ENCODE results near the gene INSYN2A.

Gene INSYN2A

GRCh38 chr10:127154831-127155620 lies 41.4 kb downstream of the INSYN2A start:
- DNase-seq (ENCODE audit: low spot score), result no peak

- DNase-seq (ENCODE audit: low spot score), result no peak
Observed at GRCh38 chr10:127153181-127153580, 43.2 kb downstream of the INSYN2A start.

DNA sequence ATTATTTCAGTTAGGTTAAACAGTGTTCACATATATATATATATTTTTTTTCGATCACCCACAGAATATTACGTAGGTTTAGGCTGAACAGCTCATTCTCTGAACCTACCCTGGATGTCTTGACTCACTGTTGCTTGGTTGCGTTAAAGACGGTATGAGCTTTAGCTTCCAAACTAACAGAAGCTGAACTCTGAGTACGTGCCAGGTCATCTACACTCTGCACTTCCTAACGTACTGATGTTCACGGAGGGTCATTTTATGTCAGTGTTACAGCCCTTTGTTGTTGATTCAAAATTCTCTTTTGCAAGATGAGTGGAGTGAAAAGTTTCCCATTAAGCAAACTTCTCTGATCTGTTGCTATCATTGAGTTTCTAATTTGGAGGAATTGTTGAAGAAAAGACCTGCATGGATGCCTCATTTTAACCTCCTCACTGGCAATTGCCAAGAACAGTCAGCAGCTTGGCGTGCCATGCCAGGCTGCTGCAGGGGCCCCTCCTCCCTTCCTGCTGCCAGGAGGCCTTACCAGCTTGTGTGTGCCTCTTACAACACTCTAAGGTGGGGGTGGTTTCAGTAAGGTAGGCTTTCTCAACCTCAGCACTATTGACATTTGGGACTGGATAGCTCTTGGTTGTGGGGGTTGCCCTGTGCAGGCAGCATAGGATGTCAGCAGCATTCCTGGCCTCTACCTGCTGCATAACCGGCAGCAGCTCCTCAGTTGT lies 44.3 kb downstream of the INSYN2A start:
- DNase-seq (ENCODE audit: low spot score), result no peak

DNA sequence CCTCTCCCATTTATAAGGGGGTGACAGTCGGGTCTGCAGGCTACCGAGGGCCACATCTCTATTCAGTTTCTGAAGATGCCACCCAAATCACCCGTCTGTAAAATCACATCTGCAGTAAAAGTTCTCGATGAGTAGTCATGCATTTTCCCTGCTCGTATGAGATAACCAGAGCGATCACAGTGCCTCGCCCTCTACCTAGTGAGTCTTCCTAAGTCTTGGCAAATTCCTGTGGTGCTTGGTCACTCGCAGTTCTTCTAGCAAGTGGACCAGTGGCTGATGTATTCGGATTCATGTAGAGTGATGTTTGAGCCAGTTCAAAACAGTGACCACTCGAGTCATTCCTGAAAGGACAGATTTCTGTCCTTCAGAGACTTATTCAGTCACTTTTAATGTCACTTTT lies 44.9 kb downstream of the INSYN2A start:
- no peak for DNase-seq (ENCODE audit: low spot score)

DNA sequence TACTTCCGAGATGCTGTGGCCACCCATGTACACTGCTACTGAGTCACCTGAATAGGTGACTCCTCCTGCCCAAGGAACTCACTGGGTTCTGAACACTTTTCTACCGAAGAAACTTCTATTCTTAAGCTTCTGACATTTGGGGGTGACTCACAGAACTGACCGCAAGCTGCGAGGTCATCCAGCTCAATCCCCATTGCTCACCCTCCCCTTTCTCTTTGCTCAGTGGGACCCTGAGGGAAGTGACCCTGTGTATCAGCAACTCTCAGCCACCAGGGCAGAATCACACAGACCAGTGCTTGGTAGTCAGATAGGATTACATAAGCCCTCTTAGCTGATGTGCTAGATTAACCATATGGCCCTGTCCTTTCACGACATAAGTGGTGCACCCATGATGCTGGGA lies 46.3 kb downstream of the INSYN2A start:
- no peak for DNase-seq (ENCODE audit: low spot score)

GRCh38 chr10:127149501-127150081 lies 46.8 kb downstream of the INSYN2A start:
- DNase-seq (ENCODE audit: low spot score), result no peak

DNA sequence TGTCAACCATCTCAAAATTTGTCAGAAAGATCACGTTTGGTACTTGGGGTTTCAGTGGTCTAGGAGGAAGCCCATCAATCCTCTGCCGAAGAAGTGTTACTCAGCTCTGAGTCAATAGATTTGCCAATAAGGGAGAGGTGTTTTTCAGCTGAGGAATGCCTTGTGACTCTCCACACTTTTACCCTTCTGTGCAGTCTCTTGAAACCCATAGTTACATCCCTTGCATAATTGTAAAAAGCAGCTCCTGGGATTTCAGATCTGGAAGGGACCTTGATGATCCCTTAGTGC lies 47.5 kb downstream of the INSYN2A start:
- no peak for DNase-seq (ENCODE audit: low spot score)

DNA sequence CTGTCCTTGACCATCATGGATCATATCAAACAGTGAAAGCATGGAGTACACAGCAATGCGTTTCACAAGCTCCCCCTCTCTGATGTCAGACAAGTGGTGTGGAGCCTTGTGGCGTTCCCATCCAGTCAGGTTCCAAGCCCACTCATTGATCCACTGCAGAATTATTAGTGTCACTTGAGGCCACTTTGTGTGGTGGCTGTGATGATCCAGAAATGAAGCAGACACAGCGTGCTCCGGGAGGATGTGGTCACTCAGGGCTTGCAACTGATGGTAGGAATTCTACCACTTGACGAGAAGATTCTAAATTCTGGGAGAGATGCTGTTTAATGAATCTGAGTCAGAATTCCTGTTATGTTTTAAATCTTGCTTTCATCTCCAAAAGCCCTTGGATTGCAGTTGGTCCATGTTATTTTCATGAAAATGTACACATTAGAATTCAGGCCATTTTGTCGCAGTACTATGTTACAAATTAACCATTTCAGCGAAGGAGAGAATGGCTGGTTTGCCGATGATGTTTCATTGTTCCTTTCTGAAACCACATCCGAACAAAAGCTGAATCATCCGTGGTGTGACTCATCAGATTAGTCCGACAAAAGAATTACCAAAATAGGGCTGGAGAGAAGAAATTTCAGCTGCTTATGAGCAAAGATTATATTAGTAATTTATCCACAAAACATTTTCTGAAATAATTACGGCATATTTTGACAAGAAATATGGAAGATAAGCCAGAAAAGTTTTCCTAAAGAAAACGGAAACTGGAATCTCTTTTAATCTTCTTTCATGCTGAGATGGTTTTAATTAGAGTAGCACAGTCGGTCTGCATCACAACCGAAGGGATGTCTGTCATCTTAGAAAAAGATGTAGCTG lies 48.1 kb downstream of the INSYN2A start:
- DNase-seq (ENCODE audit: low spot score), result no peak

DNA sequence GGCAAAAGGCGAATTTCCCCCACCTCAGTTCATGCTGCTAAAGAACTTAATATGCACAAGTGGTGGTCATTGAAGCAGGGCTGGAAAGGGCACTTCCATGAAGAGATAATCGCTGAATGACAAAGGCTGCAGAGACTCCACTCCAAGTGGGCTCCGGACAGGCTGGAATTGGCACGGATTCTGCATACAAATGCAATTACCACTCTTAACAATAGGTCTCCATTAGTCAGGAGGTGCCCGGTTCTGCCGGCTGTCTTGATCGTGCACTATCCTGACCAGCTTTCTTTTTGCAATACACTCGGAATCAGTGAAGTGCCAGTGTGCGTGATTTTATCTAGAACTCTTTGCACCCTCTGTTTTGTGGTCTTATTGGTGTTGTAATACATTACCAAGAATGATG lies 49.7 kb downstream of the INSYN2A start:
- no peak for DNase-seq (ENCODE audit: low spot score)
